GM12875 (cell line): ENCODE data around the gene ZFX.

Source experiments
- H3K4me3 ChIP-seq: one replicate; pipeline ENCODE4 v1.5.1; 2011; ENCODE audit warnings: low read depth, low read length, control low read depth
- CTCF ChIP-seq: IDR thresholded peaks from 2 replicates; pipeline ENCODE4 v1.5.1; 2011; ENCODE audit warnings: low read depth, mild to moderate bottlenecking, control low read depth, inconsistent platforms, low read length, moderate library complexity, borderline replicate concordance; ENCODE audit not compliant: insufficient read depth

ZFX gene

GRCh38 chrX:24231641-24232179 is 82.2 kb downstream of the ZFX start:
- H3K4me3 ChIP-seq = no peak overlapping the region
- no peak for TF ChIP-seq CTCF

GRCh38 chrX:24232796-24233195 is 83.3 kb downstream of the ZFX start:
- TF ChIP-seq CTCF = no peak
- no peak overlapping the region for H3K4me3 ChIP-seq

GRCh38 chrX:24235084-24235710 is 85.7 kb downstream of the ZFX start:
- H3K4me3 ChIP-seq = no peak overlapping the region
- no peak for TF ChIP-seq CTCF

GRCh38 chrX:24241822-24242648 is 92.5 kb downstream of the ZFX start:
- no peak overlapping the region for H3K4me3 ChIP-seq
- TF ChIP-seq CTCF = peak; percentile 24; the same call in 1 of the 2 replicates

GRCh38 chrX:24242649-24243175 is 93.2 kb downstream of the ZFX start:
- peak overlapping the region; percentile 6 for H3K4me3 ChIP-seq
- TF ChIP-seq CTCF = no peak

GRCh38 chrX:24243188-24243587 is 93.7 kb downstream of the ZFX start:
- peak overlapping the region; percentile 6 for H3K4me3 ChIP-seq
- no peak for TF ChIP-seq CTCF
